Measurements from ENCODE around the gene KLHL35.

DNA sequence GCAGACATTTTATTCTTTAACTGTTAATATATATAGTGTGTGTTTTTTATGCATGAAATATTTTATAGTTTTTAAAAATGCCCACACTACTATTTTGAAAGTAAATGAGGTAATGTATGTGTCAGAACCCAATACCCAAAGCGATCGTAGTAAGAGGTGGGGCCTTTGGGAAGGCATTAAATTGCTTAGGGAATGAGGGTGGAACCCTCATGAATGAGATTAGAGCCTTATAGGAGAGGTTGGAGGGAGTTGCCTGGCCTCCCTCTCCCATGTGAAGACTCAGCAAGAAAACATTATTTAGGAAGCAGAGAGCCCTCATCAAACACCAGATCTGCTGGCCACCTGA lies 11.1 kb downstream of the KLHL35 start:
- TF ChIP-seq, protein P1, sequence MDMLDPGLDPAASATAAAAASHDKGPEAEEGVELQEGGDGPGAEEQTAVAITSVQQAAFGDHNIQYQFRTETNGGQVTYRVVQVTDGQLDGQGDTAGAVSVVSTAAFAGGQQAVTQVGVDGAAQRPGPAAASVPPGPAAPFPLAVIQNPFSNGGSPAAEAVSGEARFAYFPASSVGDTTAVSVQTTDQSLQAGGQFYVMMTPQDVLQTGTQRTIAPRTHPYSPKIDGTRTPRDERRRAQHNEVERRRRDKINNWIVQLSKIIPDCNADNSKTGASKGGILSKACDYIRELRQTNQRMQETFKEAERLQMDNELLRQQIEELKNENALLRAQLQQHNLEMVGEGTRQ (IDR thresholded peaks at IDR 0.05; ENCODE audit: low read depth, low read length) = no peak
- TF ChIP-seq RCOR1 (IDR thresholded peaks at IDR 0.05; ENCODE audit: insufficient replicate concordance, low read length) = no peak
- no peak for TF ChIP-seq CTCF (conservative IDR thresholded peaks at IDR 0.05; ENCODE audit: low read depth, low read length)
- no peak for TF ChIP-seq POLR2A (IDR thresholded peaks at IDR 0.05; ENCODE audit: low read depth, low read length)
- TF ChIP-seq, protein P2, sequence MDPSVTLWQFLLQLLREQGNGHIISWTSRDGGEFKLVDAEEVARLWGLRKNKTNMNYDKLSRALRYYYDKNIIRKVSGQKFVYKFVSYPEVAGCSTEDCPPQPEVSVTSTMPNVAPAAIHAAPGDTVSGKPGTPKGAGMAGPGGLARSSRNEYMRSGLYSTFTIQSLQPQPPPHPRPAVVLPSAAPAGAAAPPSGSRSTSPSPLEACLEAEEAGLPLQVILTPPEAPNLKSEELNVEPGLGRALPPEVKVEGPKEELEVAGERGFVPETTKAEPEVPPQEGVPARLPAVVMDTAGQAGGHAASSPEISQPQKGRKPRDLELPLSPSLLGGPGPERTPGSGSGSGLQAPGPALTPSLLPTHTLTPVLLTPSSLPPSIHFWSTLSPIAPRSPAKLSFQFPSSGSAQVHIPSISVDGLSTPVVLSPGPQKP (IDR thresholded peaks at IDR 0.05; ENCODE audit: borderline replicate concordance, low read depth, low read length) = no peak
- TF ChIP-seq CEBPB (IDR thresholded peaks at IDR 0.05; ENCODE audit: low read depth, low read length) = no peak
- no peak for TF ChIP-seq MAFK (IDR thresholded peaks at IDR 0.05; ENCODE audit: low read depth, low read length)

Measured in IMR-90 (cell line).